GM12878 (cell line): ENCODE results near the gene HMGXB3.

Source experiments
- CTCF ChIP-seq, 3 experiments: IDR thresholded peaks in 2 of 3; conservative IDR thresholded peaks in 1 of 3; 2 replicates each; pipeline ENCODE4 v1.5.1; 2011; ENCODE audit warnings: low read depth in 3 of 3, low read length in 3 of 3, mild to moderate bottlenecking in 3 of 3, control low read depth in 2 of 3, moderate library complexity in 2 of 3, inconsistent platforms in 1 of 3, mixed read lengths in 1 of 3; ENCODE audit not compliant: control insufficient read depth in 2 of 3, insufficient read depth in 1 of 3; ENCODE audit errors: extremely low read depth in 1 of 3
- ETV6 ChIP-seq, 2 experiments: fragments of 450-650 bp in 1 of 2; IDR thresholded peaks in 1 of 2; conservative IDR thresholded peaks in 1 of 2; 2 replicates each; pipeline ENCODE4 v1.6.1; 2014; ENCODE audit warnings: antibody characterized with exemption in 1 of 2, borderline replicate concordance in 1 of 2, low read depth in 1 of 2, mild to moderate bottlenecking in 1 of 2, moderate library complexity in 1 of 2
- KDM1A ChIP-seq: fragments of 200-600 bp; sonication (generic); IDR thresholded peaks from 2 replicates; pipeline ENCODE4 v1.6.1; 2016; ENCODE audit warnings: borderline replicate concordance
- NBN ChIP-seq: fragments of 450-650 bp; IDR thresholded peaks from 2 replicates; pipeline ENCODE4 v1.6.1; 2016
- NRF1 ChIP-seq: conservative IDR thresholded peaks from 2 replicates; pipeline ENCODE4 v1.6.1; 2011; ENCODE audit warnings: mild to moderate bottlenecking, low read depth, low read length, improper control_type of control experiment
- POLR2A ChIP-seq: IDR thresholded peaks from 2 replicates; pipeline ENCODE4 v1.6.1; 2011; ENCODE audit warnings: low read depth, mild to moderate bottlenecking, low read length
- POLR2AphosphoS5 ChIP-seq: IDR thresholded peaks from 2 replicates; pipeline ENCODE4 v1.6.1; 2011; ENCODE audit warnings: mild to moderate bottlenecking, low read length, inconsistent platforms
- POU2F2 ChIP-seq: IDR thresholded peaks from 3 replicates; pipeline ENCODE4 v1.6.1; 2011; ENCODE audit warnings: low read depth, mild to moderate bottlenecking, low read length, borderline replicate concordance
- SRF ChIP-seq, 2 experiments: IDR thresholded peaks; 2 replicates each; pipeline ENCODE4 v1.6.1; 2011; ENCODE audit warnings: low read depth in 2 of 2, low read length in 2 of 2, mild to moderate bottlenecking in 1 of 2, moderate library complexity in 1 of 2
- TAF1 ChIP-seq: IDR thresholded peaks from 2 replicates; pipeline ENCODE4 v1.6.1; 2011; ENCODE audit warnings: mild to moderate bottlenecking, low read depth, low read length, borderline replicate concordance

- TF ChIP-seq NBN, result no peak
- TF ChIP-seq SRF (IDR thresholded peaks at IDR 0.05; ENCODE audit: low read depth in 2 of 2, low read length in 2 of 2), result no peak
- no peak for TF ChIP-seq KDM1A
- no peak for TF ChIP-seq CTCF (IDR thresholded peaks at IDR 0.05 in 2 of 3, conservative IDR thresholded peaks at IDR 0.05 in 1 of 3; ENCODE audit: control insufficient read depth in 2 of 3, extremely low read depth in 1 of 3, insufficient read depth in 1 of 3, low read depth in 3 of 3, low read length in 3 of 3)
- no peak for TF ChIP-seq POLR2A
- TF ChIP-seq NRF1, result no peak
- no peak for TF ChIP-seq POLR2AphosphoS5
- TF ChIP-seq TAF1, result no peak
- no peak for TF ChIP-seq ETV6 (conservative IDR thresholded peaks at IDR 0.05 in 1 of 2, IDR thresholded peaks at IDR 0.05 in 1 of 2; ENCODE audit: borderline replicate concordance in 1 of 2, low read depth in 1 of 2)
- no peak for TF ChIP-seq POU2F2
Measured at GRCh38 chr5:149995385-149996204, 4.9 kb upstream of the HMGXB3 start.
